Right forelimb (tissue), 1 donor: ENCODE measurements around the gene ZNF346.
"Not testable (repeated sequence)": the region's sequence is repeated elsewhere in the genome, so short reads cannot be mapped to it uniquely, and the experiment has no call there.

Source experiments
- DNase-seq: peaks from one replicate; pipeline ENCODE4 v3.0.0-alpha.2; 2018

Gene ZNF346

GRCh38 chr5:177015156-177015555 lies 7.3 kb upstream of the ZNF346 start:
- no peak for DNase-seq

GRCh38 chr5:177018341-177018740 lies 4.2 kb upstream of the ZNF346 start:
- no peak for DNase-seq

- DNase-seq, result no peak
Observed at GRCh38 chr5:177020033-177020432, 2.5 kb upstream of the ZNF346 start.

GRCh38 chr5:177023303-177023664 lies 788 bp downstream of the ZNF346 start:
- DNase-seq, result peak; percentile 48

GRCh38 chr5:177024559-177024958 lies 2.1 kb downstream of the ZNF346 start:
- no peak for DNase-seq

- DNase-seq, result no peak
Observed at GRCh38 chr5:177025101-177025601, 2.7 kb downstream of the ZNF346 start.

GRCh38 chr5:177027665-177028064 lies 5.2 kb downstream of the ZNF346 start:
- no peak for DNase-seq

- no peak for DNase-seq
Observed at GRCh38 chr5:177029498-177029897, 7.0 kb downstream of the ZNF346 start.

GRCh38 chr5:177035976-177036375 lies 13.5 kb downstream of the ZNF346 start:
- DNase-seq, result no peak

- no peak for DNase-seq
Observed at GRCh38 chr5:177036443-177036842, 13.9 kb downstream of the ZNF346 start.

GRCh38 chr5:177036921-177037320 lies 14.4 kb downstream of the ZNF346 start:
- DNase-seq, result no peak

- DNase-seq, result no peak
Observed at GRCh38 chr5:177040814-177041420, 18.4 kb downstream of the ZNF346 start.

- DNase-seq, result no peak
Observed at GRCh38 chr5:177041936-177042335, 19.4 kb downstream of the ZNF346 start.

- no peak for DNase-seq
Observed at GRCh38 chr5:177043114-177043513, 20.6 kb downstream of the ZNF346 start.

GRCh38 chr5:177043958-177044357 lies 21.5 kb downstream of the ZNF346 start:
- no peak for DNase-seq

- no peak for DNase-seq
Observed at GRCh38 chr5:177044641-177045040, 22.1 kb downstream of the ZNF346 start.

- DNase-seq, result no peak
Observed at GRCh38 chr5:177045631-177046030, 23.1 kb downstream of the ZNF346 start.

GRCh38 chr5:177048531-177048930 lies 26.0 kb downstream of the ZNF346 start:
- DNase-seq, result not testable (repeated sequence)

- DNase-seq, result no peak
Observed at GRCh38 chr5:177049285-177049684, 26.8 kb downstream of the ZNF346 start.

- DNase-seq, result no peak
Observed at GRCh38 chr5:177064500-177065277, 42.2 kb downstream of the ZNF346 start.

GRCh38 chr5:177065491-177065890 lies 43.0 kb downstream of the ZNF346 start:
- no peak for DNase-seq

GRCh38 chr5:177066224-177066623 lies 43.7 kb downstream of the ZNF346 start:
- DNase-seq, result no peak

- DNase-seq, result no peak
Observed at GRCh38 chr5:177067503-177067902, 45.0 kb downstream of the ZNF346 start.

GRCh38 chr5:177070536-177071191 lies 48.2 kb downstream of the ZNF346 start:
- no peak for DNase-seq
